A673 (cell line): ENCODE results near the gene GRB7.
"Not testable (repeated sequence)": the region's sequence is repeated elsewhere in the genome, so short reads cannot be mapped to it uniquely, and the experiment has no call there.

Source experiments
- EZH2 ChIP-seq: fragments of 200-600 bp; sonication (generic); IDR thresholded peaks from 2 replicates; pipeline ENCODE4 v1.6.1; 2017; ENCODE audit warnings: borderline replicate concordance, low read depth, mild to moderate bottlenecking, mixed read lengths, antibody characterized with exemption, low read length; ENCODE audit not compliant: poor library complexity, severe bottlenecking
- TF ChIP-seq, protein P1 (sequence below): fragments of 300-800, 200-600 bp; sonication (generic); conservative IDR thresholded peaks from 2 replicates; pipeline ENCODE4 v1.5.1; 2017; ENCODE audit warnings: low read depth, mild to moderate bottlenecking, antibody characterized with exemption, low read length, moderate library complexity, mixed read lengths

DNA sequence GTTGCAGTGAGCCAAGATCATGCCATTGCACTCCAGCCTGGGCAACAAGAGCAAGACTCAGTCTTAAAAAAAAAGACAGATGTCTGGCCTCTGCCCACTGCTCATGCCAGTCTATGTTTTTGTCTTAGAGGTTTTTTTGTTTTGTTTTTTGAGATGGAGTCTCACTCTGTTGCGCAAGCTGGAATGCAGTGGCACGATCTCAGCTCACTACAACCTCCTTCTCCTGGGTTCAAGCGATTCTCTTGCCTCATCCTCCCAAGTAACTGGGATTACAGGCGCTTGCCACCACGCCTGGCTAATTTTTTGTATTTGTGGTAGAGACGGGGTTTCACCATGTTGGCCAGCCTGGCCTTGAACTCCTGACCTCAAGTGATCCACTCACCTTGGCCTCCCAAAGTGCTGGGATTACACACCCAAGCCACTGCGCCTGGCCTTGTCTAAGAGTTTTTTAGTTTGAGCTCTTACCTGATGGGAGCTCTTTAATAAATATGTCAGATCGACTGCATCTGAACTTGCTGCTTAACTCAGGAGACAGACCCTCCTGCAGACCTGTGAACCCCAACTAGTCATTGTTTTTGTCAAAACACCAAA lies 10.8 kb downstream of the GRB7 start:
- TF ChIP-seq, protein P1, sequence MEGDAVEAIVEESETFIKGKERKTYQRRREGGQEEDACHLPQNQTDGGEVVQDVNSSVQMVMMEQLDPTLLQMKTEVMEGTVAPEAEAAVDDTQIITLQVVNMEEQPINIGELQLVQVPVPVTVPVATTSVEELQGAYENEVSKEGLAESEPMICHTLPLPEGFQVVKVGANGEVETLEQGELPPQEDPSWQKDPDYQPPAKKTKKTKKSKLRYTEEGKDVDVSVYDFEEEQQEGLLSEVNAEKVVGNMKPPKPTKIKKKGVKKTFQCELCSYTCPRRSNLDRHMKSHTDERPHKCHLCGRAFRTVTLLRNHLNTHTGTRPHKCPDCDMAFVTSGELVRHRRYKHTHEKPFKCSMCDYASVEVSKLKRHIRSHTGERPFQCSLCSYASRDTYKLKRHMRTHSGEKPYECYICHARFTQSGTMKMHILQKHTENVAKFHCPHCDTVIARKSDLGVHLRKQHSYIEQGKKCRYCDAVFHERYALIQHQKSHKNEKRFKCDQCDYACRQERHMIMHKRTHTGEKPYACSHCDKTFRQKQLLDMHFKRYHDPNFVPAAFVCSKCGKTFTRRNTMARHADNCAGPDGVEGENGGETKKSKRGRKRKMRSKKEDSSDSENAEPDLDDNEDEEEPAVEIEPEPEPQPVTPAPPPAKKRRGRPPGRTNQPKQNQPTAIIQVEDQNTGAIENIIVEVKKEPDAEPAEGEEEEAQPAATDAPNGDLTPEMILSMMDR = not testable (repeated sequence)
- TF ChIP-seq EZH2 = not testable (repeated sequence)
